Thymus (tissue), 11 donors: ENCODE measurements around the gene AQP5. TPM values are rescaled to one million over a fixed set of nuclear protein-coding genes. Genes with fewer than 3 reads are reported as not detected.

ENCODE experiments used
- DNase-seq, 9 donors: peaks; one replicate each; pipeline ENCODE4 v3.0.0-alpha.2; 2013; ENCODE audit warnings: low spot score in 9 of 9, low read depth in 6 of 9, missing footprints in 1 of 9
- H3K27ac ChIP-seq, 2 donors: one replicate each; pipeline ENCODE4 v1.5.1; 2013; ENCODE audit warnings: control low read depth in 1 of 2, low read depth in 1 of 2, low read length in 1 of 2, mild to moderate bottlenecking in 1 of 2, moderate library complexity in 1 of 2
- H3K27me3 ChIP-seq, 2 donors: one replicate each; pipeline ENCODE4 v1.5.1; 2013; ENCODE audit warnings: low read length in 1 of 2; ENCODE audit not compliant: control insufficient read depth in 2 of 2, insufficient read depth in 1 of 2
- H3K36me3 ChIP-seq, 2 donors: one replicate each; pipeline ENCODE4 v1.5.1; 2013; ENCODE audit warnings: low read length in 1 of 2, mild to moderate bottlenecking in 1 of 2, moderate library complexity in 1 of 2; ENCODE audit not compliant: control insufficient read depth in 2 of 2, insufficient read depth in 2 of 2
- H3K4me1 ChIP-seq, 2 donors: one replicate each; pipeline ENCODE4 v1.5.1; 2013; ENCODE audit warnings: low read length in 2 of 2; ENCODE audit not compliant: control insufficient read depth in 2 of 2, insufficient read depth in 2 of 2
- H3K4me3 ChIP-seq, 2 donors: one replicate each; pipeline ENCODE4 v1.5.1; 2013; ENCODE audit warnings: low read length in 2 of 2, control low read depth in 1 of 2, mild to moderate bottlenecking in 1 of 2
- H3K9me3 ChIP-seq, 2 donors: one replicate each; pipeline ENCODE4 v1.5.1; 2013; ENCODE audit warnings: low read length in 1 of 2, mild to moderate bottlenecking in 1 of 2; ENCODE audit not compliant: control insufficient read depth in 2 of 2, insufficient read depth in 1 of 2
- whole genome bisulfite sequencing: extraction: QIAGEN DNeasy Blood & Tissue Kit; methylation state at CpG from one replicate; pipeline ENCODE4 v1.1.7; 2013; 5-methylcytosine and 5-hydroxymethylcytosine counted together
- polyA plus RNA-seq: library from polyadenylated mRNA; stranded (reverse); fragments of 200-250 nt; gene quantifications from one replicate; pipeline ENCODE4 v1.2.3, GENCODE V29; 2013
- total RNA-seq: library from RNA; stranded (reverse); fragments of 120-200 nt; gene quantifications from one replicate; pipeline ENCODE4 v1.2.4, GENCODE V29; 2013
- donor health status: healthy.

Gene AQP5
- total and polyA plus RNA-seq, 2 donors, result 0.09 to 0.37 TPM

GRCh38 chr12:49972641-49973360 lies 11.1 kb downstream of the AQP5 start, which contains the start of gene AQP6:
Gene AQP6, plus strand, starts transcription at chr12:49972947. Its CDS starts 227 bp downstream, at chr12:49973174.
- H3K27me3 ChIP-seq, result peaks cover 0 to 45% of the 10 kb centered on the region in 2 donors
- DNase-seq, result no peak
- H3K9me3 ChIP-seq, result no peaks in the 10 kb centered on the region
- 96% methylated on average over 18 of the region's 18 CpGs for WGBS
- H3K36me3 ChIP-seq, result no peaks in the 10 kb centered on the region
- H3K4me1 ChIP-seq, result peaks cover 0 to 2% of the 10 kb centered on the region in 2 donors
- no peak within 1 kb of the TSS for H3K4me3 ChIP-seq
- H3K27ac ChIP-seq, result no peak within 1 kb of the TSS

GRCh38 chr12:49973361-49973830 lies 11.7 kb downstream of the AQP5 start:
- Histone ChIP-seq H3K27me3 (peaks cover 0 to 39% of the 10 kb centered on the region in 2 donors), H3K27ac (no peak overlapping the region), H3K4me1 (no peaks in the 10 kb centered on the region), H3K9me3 (no peaks in the 10 kb centered on the region), H3K4me3 (no peak overlapping the region), H3K36me3 (no peaks in the 10 kb centered on the region)
- 94% methylated on average over 19 of the region's 19 CpGs for WGBS
- DNase-seq, result no peak

- WGBS, result 96% methylated on average over 15 of the region's 15 CpGs
- no peaks in the 10 kb centered on the region for H3K9me3 ChIP-seq
- no peaks in the 10 kb centered on the region for H3K36me3 ChIP-seq
- H3K27me3 ChIP-seq, result peaks cover 0 to 31% of the 10 kb centered on the region in 2 donors
- DNase-seq, result no peak
- no peak overlapping the region for H3K4me3 ChIP-seq
- no peak overlapping the region for H3K27ac ChIP-seq
- no peaks in the 10 kb centered on the region for H3K4me1 ChIP-seq
These were observed 12.6 kb downstream of the AQP5 start for GRCh38 chr12:49974231-49974675.

- Histone ChIP-seq H3K27me3 (peaks cover 0 to 25% of the 10 kb centered on the region in 2 donors), H3K4me3 (no peak overlapping the region), H3K27ac (no peak overlapping the region), H3K4me1 (no peaks in the 10 kb centered on the region), H3K36me3 (no peaks in the 10 kb centered on the region), H3K9me3 (no peaks in the 10 kb centered on the region)
- 88% methylated on average over 8 of the region's 8 CpGs for WGBS
- DNase-seq, result no peak
These were observed 13.1 kb downstream of the AQP5 start for GRCh38 chr12:49974677-49975317.

- Histone ChIP-seq H3K27ac (no peak overlapping the region), H3K9me3 (no peaks in the 10 kb centered on the region), H3K36me3 (no peaks in the 10 kb centered on the region), H3K4me3 (no peak overlapping the region), H3K4me1 (no peaks in the 10 kb centered on the region), H3K27me3 (peaks cover 0 to 20% of the 10 kb centered on the region in 2 donors)
- WGBS, result 88% methylated on average over 17 of the region's 17 CpGs
- no peak for DNase-seq
These were observed 13.7 kb downstream of the AQP5 start for GRCh38 chr12:49975318-49975761.

- Histone ChIP-seq H3K36me3 (no peaks in the 10 kb centered on the region), H3K4me1 (no peaks in the 10 kb centered on the region), H3K4me3 (no peak overlapping the region), H3K27ac (no peak overlapping the region), H3K27me3 (peaks cover 0 to 8% of the 10 kb centered on the region in 2 donors), H3K9me3 (no peaks in the 10 kb centered on the region)
- 91% methylated on average over 2 of the region's 2 CpGs for WGBS
- DNase-seq, result no peak
These were observed 14.9 kb downstream of the AQP5 start for GRCh38 chr12:49976557-49976956.

- 97% methylated on average over 4 of the region's 4 CpGs for WGBS
- Histone ChIP-seq H3K36me3 (no peaks in the 10 kb centered on the region), H3K4me1 (no peaks in the 10 kb centered on the region), H3K27ac (no peak overlapping the region), H3K9me3 (no peaks in the 10 kb centered on the region), H3K4me3 (no peak overlapping the region), H3K27me3 (peaks cover 0 to 4% of the 10 kb centered on the region in 2 donors)
- no peak for DNase-seq
These were observed 16.5 kb downstream of the AQP5 start for GRCh38 chr12:49978125-49978524.

GRCh38 chr12:49979016-49979586 lies 17.4 kb downstream of the AQP5 start:
- peaks cover 0 to 4% of the 10 kb centered on the region in 2 donors for H3K27me3 ChIP-seq
- H3K36me3 ChIP-seq, result peaks cover 0 to 4% of the 10 kb centered on the region in 2 donors
- no peaks in the 10 kb centered on the region for H3K9me3 ChIP-seq
- no peak for DNase-seq
- no peak overlapping the region for H3K27ac ChIP-seq
- WGBS, result 97% methylated on average over 10 of the region's 10 CpGs
- no peak overlapping the region for H3K4me3 ChIP-seq
- H3K4me1 ChIP-seq, result no peaks in the 10 kb centered on the region

GRCh38 chr12:49979791-49980190 lies 18.1 kb downstream of the AQP5 start:
- WGBS, result 92% methylated on average over 3 of the region's 3 CpGs
- H3K4me3 ChIP-seq, result no peak overlapping the region
- peaks cover 2 to 5% of the 10 kb centered on the region in 2 donors for H3K36me3 ChIP-seq
- no peaks in the 10 kb centered on the region for H3K9me3 ChIP-seq
- H3K4me1 ChIP-seq, result no peaks in the 10 kb centered on the region
- DNase-seq, result no peak
- peaks cover 0 to 4% of the 10 kb centered on the region in 2 donors for H3K27me3 ChIP-seq
- H3K27ac ChIP-seq, result no peak overlapping the region
